Endothelial cell (in vitro differentiated cells): ENCODE results near the gene GPR42. TPM values are rescaled to one million over a fixed set of nuclear protein-coding genes. Genes with fewer than 3 reads are reported as not detected.

Experiments used
- DNase-seq: peaks from one replicate; pipeline ENCODE4 v3.0.0; 2021; ENCODE audit warnings: low spot score
- H3K27ac Mint-ChIP-seq: one replicate; pipeline ENCODE4 v1.8.0; 2021; ENCODE audit warnings: mixed read lengths, inconsistent platforms; ENCODE audit not compliant: unreplicated experiment
- H3K27me3 Mint-ChIP-seq: one replicate; pipeline ENCODE4 v1.8.0; 2021; ENCODE audit warnings: mild to moderate bottlenecking, moderate library complexity, mixed read lengths, inconsistent platforms; ENCODE audit not compliant: unreplicated experiment
- H3K36me3 Mint-ChIP-seq: one replicate; pipeline ENCODE4 v1.8.0; 2021; ENCODE audit warnings: mild to moderate bottlenecking, low read depth, mixed read lengths, inconsistent platforms; ENCODE audit not compliant: unreplicated experiment
- H3K4me1 Mint-ChIP-seq: one replicate; pipeline ENCODE4 v1.8.0; 2021; ENCODE audit warnings: mild to moderate bottlenecking, mixed read lengths, inconsistent platforms; ENCODE audit not compliant: unreplicated experiment
- H3K4me3 Mint-ChIP-seq: one replicate; pipeline ENCODE4 v1.8.0; 2021; ENCODE audit warnings: mild to moderate bottlenecking, mixed read lengths, inconsistent platforms; ENCODE audit not compliant: unreplicated experiment
- H3K9me3 Mint-ChIP-seq: one replicate; pipeline ENCODE4 v1.8.0; 2021; ENCODE audit warnings: mixed read lengths, inconsistent platforms; ENCODE audit not compliant: unreplicated experiment
- total RNA-seq: library from RNA; stranded (reverse); fragmentation: NEBNext Ultra II Directional; extraction: Animal tissue kit (Norgen Biotek cat#: 25700); gene quantifications from one replicate; pipeline ENCODE4 v1.2.1, GENCODE V29; 2021; ENCODE audit not compliant: unreplicated experiment
- TF ChIP-seq, protein P1 (sequence below): fragments of 200-600 bp; sonication (generic); IDR thresholded peaks from one replicate; pipeline ENCODE4 v1.5.0; 2021; ENCODE audit warnings: antibody characterized with exemption; ENCODE audit not compliant: unreplicated experiment

The GPR42 gene
- total RNA-seq, 1 donor from 2014 or later: not detected

DNA sequence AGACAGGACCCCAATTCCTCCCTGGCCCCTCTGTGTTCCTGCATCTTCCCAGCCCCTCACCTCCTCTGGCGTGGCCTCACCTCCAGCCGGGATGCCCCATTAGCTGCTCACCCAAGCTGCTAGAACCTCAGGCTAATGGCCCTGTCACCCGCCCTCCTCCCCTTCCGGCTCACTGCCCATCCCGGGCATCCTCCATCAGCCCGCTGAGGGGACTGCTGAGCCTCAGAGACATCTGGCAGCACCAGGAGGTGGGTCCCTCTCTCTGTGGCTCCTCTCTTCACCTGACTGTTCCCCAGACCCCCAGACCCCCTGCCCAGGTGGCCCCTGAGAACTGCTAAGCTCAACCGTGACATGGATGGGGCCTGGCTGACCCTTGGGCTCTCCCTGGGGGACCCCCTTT is 20.3 kb upstream of the GPR42 start:
- no peak for DNase-seq
- H3K36me3 Mint-ChIP-seq: no peaks in the 10 kb centered on the region
- H3K27ac Mint-ChIP-seq: no peak overlapping the region
- no peak overlapping the region for H3K4me3 Mint-ChIP-seq
- TF ChIP-seq, protein P1, sequence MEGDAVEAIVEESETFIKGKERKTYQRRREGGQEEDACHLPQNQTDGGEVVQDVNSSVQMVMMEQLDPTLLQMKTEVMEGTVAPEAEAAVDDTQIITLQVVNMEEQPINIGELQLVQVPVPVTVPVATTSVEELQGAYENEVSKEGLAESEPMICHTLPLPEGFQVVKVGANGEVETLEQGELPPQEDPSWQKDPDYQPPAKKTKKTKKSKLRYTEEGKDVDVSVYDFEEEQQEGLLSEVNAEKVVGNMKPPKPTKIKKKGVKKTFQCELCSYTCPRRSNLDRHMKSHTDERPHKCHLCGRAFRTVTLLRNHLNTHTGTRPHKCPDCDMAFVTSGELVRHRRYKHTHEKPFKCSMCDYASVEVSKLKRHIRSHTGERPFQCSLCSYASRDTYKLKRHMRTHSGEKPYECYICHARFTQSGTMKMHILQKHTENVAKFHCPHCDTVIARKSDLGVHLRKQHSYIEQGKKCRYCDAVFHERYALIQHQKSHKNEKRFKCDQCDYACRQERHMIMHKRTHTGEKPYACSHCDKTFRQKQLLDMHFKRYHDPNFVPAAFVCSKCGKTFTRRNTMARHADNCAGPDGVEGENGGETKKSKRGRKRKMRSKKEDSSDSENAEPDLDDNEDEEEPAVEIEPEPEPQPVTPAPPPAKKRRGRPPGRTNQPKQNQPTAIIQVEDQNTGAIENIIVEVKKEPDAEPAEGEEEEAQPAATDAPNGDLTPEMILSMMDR: no peak
- no peaks in the 10 kb centered on the region for H3K9me3 Mint-ChIP-seq
- peaks cover 10% of the 10 kb centered on the region for H3K4me1 Mint-ChIP-seq
- H3K27me3 Mint-ChIP-seq: peaks cover 7% of the 10 kb centered on the region

DNA sequence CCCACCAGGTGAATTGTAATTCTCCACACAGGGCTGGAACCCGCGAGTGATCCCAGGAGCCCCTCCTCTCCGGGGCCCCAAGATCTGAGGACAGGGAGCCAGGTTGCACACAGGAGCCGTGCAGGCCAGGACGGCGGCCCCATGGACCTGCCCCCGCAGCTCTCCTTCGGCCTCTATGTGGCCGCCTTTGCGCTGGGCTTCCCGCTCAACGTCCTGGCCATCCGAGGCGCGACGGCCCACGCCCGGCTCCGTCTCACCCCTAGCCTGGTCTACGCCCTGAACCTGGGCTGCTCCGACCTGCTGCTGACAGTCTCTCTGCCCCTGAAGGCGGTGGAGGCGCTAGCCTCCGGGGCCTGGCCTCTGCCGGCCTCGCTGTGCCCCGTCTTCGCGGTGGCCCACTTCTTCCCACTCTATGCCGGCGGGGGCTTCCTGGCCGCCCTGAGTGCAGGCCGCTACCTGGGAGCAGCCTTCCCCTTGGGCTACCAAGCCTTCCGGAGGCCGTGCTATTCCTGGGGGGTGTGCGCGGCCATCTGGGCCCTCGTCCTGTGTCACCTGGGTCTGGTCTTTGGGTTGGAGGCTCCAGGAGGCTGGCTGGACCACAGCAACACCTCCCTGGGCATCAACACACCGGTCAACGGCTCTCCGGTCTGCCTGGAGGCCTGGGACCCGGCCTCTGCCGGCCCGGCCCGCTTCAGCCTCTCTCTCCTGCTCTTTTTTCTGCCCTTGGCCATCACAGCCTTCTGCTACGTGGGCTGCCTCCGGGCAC is 19.3 kb upstream of the GPR42 start:
- Mint-ChIP-seq H3K36me3 (no peaks in the 10 kb centered on the region), H3K4me1 (peaks cover 10% of the 10 kb centered on the region), H3K27ac (no peak overlapping the region), H3K9me3 (no peaks in the 10 kb centered on the region), H3K4me3 (no peak overlapping the region), H3K27me3 (peaks cover 10% of the 10 kb centered on the region)
- TF ChIP-seq, protein P1: no peak
- no peak for DNase-seq

DNA sequence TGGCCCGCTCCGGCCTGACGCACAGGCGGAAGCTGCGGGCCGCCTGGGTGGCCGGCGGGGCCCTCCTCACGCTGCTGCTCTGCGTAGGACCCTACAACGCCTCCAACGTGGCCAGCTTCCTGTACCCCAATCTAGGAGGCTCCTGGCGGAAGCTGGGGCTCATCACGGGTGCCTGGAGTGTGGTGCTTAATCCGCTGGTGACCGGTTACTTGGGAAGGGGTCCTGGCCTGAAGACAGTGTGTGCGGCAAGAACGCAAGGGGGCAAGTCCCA is 18.8 kb upstream of the GPR42 start:
- Mint-ChIP-seq H3K4me1 (peaks cover 8% of the 10 kb centered on the region), H3K27me3 (peaks cover 8% of the 10 kb centered on the region), H3K4me3 (no peak overlapping the region), H3K36me3 (no peaks in the 10 kb centered on the region), H3K9me3 (no peaks in the 10 kb centered on the region), H3K27ac (no peak overlapping the region)
- TF ChIP-seq, protein P1: no peak
- no peak for DNase-seq

DNA sequence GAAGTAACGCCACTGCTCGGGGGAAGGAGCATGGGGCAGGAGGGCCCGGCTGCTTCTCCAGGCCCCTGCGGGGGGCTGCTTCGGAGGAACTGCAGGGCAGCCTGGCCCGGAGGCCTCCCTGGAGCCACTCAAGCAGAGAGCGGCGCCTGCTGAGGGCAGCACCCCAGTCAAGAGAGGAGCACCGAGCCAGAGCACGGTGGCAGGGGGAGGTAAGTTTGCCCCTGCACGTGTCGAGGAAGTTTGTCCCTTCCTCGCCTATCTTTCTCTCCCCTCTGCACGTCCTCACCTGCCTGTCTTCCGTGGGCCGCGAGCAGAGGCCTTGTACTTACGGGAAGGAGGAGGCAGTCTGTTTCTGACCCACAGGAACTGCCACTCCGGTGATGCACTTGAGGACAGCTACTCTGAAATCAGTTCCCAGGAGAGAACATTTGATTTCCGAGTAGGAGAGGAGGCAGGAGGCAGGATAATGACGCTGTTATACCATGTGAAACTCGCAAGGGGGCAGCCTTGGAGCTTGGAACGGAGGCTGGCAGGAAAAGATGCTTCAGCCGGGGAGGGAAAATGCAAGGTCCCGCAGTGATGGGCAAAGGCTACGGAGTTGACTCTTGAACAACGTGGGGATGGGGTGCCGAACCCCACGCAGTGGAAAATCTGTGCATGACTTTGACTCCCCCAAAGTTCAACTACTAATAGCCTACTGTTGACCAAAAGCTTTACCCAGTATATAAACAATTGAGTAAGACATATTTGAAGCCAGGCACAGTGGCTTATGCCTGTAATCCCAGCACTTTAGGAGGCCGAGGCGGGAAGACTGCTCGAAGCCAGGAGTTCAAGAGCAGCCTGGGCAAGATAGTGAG is 18.2 kb upstream of the GPR42 start:
- H3K4me1 Mint-ChIP-seq: peaks cover 6% of the 10 kb centered on the region
- H3K27me3 Mint-ChIP-seq: peaks cover 8% of the 10 kb centered on the region
- TF ChIP-seq, protein P1: peak; percentile 68
- no peak overlapping the region for H3K27ac Mint-ChIP-seq
- H3K36me3 Mint-ChIP-seq: no peaks in the 10 kb centered on the region
- no peaks in the 10 kb centered on the region for H3K9me3 Mint-ChIP-seq
- DNase-seq: peak; percentile 75
- no peak overlapping the region for H3K4me3 Mint-ChIP-seq

DNA sequence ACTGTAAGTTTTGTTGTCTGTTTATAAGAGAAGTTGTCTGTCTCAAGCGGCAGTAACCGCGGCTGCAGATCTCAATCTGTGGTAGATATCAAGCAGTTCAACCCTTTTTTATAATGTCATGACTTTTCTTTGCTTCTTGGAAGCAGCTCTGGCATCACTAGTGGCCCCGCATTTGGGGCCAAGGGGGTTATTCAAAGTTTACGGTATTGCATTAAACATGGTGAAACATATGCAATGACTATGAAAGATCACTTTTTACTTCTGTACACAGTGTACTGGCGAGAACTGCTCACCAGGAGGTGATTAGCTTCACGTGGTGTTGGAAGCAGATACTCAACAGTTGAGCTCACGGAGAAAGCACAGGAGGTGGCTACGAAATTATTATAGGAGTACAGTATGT is 17.2 kb upstream of the GPR42 start:
- Mint-ChIP-seq H3K9me3 (no peaks in the 10 kb centered on the region), H3K36me3 (no peaks in the 10 kb centered on the region), H3K4me1 (peaks cover 12% of the 10 kb centered on the region), H3K27me3 (peaks cover 6% of the 10 kb centered on the region), H3K27ac (no peak overlapping the region), H3K4me3 (no peak overlapping the region)
- TF ChIP-seq, protein P1: no peak
- DNase-seq: no peak
